HepG2 (cell line): ENCODE measurements around the gene PLXNB2. TPM values are rescaled to one million over a fixed set of nuclear protein-coding genes. Genes with fewer than 3 reads are reported as not detected.

ENCODE experiments used
- CTCF ChIP-seq: sonication (generic); formaldehyde crosslinking; IDR thresholded peaks from 2 replicates; pipeline ENCODE4 v1.5.0; 2020; ENCODE audit warnings: mild to moderate bottlenecking, missing genetic modification reagents, moderate library complexity
- DR1 ChIP-seq: sonication (generic); formaldehyde crosslinking; IDR thresholded peaks from 2 replicates; pipeline ENCODE4 v1.8.0; 2021; ENCODE audit warnings: mild to moderate bottlenecking, missing genetic modification reagents, inconsistent platforms
- HNF4A ChIP-seq: sonication (generic); formaldehyde crosslinking; IDR thresholded peaks from 2 replicates; pipeline ENCODE4 v1.4.0; 2020; ENCODE audit warnings: missing genetic modification reagents
- JUND ChIP-seq: sonication (generic); formaldehyde crosslinking; IDR thresholded peaks from 2 replicates; pipeline ENCODE4 v1.8.0; 2022; ENCODE audit warnings: mild to moderate bottlenecking, missing genetic modification reagents
- KDM2A ChIP-seq: sonication (generic); formaldehyde crosslinking; IDR thresholded peaks from 2 replicates; pipeline ENCODE4 v1.4.0; 2020; ENCODE audit warnings: low read depth, missing genetic modification reagents, borderline replicate concordance
- MEIS1 ChIP-seq: sonication (generic); formaldehyde crosslinking; IDR thresholded peaks from 2 replicates; pipeline ENCODE4 v1.9.0; 2021; ENCODE audit warnings: mild to moderate bottlenecking, missing genetic modification reagents, moderate library complexity, borderline replicate concordance
- NRL ChIP-seq: sonication (generic); formaldehyde crosslinking; IDR thresholded peaks from 2 replicates; pipeline ENCODE4 v1.5.0; 2020; ENCODE audit warnings: missing genetic modification reagents, mild to moderate bottlenecking, moderate library complexity, borderline replicate concordance
- PRDM10 ChIP-seq: sonication (generic); formaldehyde crosslinking; IDR thresholded peaks from 2 replicates; pipeline ENCODE4 v1.4.0; 2020; ENCODE audit warnings: low read depth, missing genetic modification reagents
- ZBTB10 ChIP-seq: sonication (generic); formaldehyde crosslinking; IDR thresholded peaks from 2 replicates; pipeline ENCODE4 v1.4.0; 2020; ENCODE audit warnings: missing genetic modification reagents, borderline replicate concordance
- ZBTB33 ChIP-seq: sonication (generic); formaldehyde crosslinking; IDR thresholded peaks from 2 replicates; pipeline ENCODE4 v1.4.0; 2020; ENCODE audit warnings: missing genetic modification reagents
- ZFY ChIP-seq: sonication (generic); formaldehyde crosslinking; IDR thresholded peaks from 2 replicates; pipeline ENCODE4 v1.4.0; 2020; ENCODE audit warnings: missing genetic modification reagents
- ZNF263 ChIP-seq: sonication (generic); formaldehyde crosslinking; IDR thresholded peaks from 2 replicates; pipeline ENCODE4 v1.4.0; 2020; ENCODE audit warnings: missing genetic modification reagents
- ZNF574 ChIP-seq: sonication (generic); formaldehyde crosslinking; IDR thresholded peaks from 2 replicates; pipeline ENCODE4 v1.4.0; 2020; ENCODE audit warnings: missing genetic modification reagents
- polyA plus RNA-seq, 8 experiments: library from polyadenylated mRNA; depleted of rRNA in 3 of 8; stranded (reverse) in 7 of 8; unstranded in 1 of 8; fragments of >200 nt; fragmentation: Illumina TruSeq in 4 of 8; extraction: Trizol in 4 of 8; gene quantifications; 2 replicates each; pipeline versions ENCODE4 v1.2.1 to v1.2.3, GENCODE V29; 2011 to 2016; ENCODE audit warnings: low read depth in 4 of 8, missing spikeins in 1 of 8, mixed read lengths in 1 of 8; ENCODE audit not compliant: insufficient read depth in 1 of 8
- total RNA-seq, 5 experiments: library from RNA; depleted of rRNA; stranded (reverse); fragments of >200 nt; fragmentation: Illumina TruSeq; extraction: Trizol; gene quantifications; 2 replicates each; pipeline ENCODE4 v1.2.3, GENCODE V29; 2016; ENCODE audit warnings: low read depth in 1 of 5

PLXNB2 gene
- total and polyA plus RNA-seq, 2 of the 13 experiments (the other 11 are each of a cell fraction or from before 2014, with no cell fraction given) = 32.6 to 68.9 TPM

- TF ChIP-seq PRDM10 (0 out of 2 replicates have a peak, but pooled peaks have one; percentile 54), DR1 (CRISPR knock-in tag) (no peak), ZFY (CRISPR knock-in tag) (peak; percentile 40; the same call in 1 of the 2 replicates), ZBTB33 (CRISPR knock-in tag) (peak; percentile 99), CTCF (CRISPR knock-in tag) (peak; percentile 90), ZBTB10 (CRISPR knock-in tag) (no peak), ZNF263 (0 out of 2 replicates have a peak, but pooled peaks have one; percentile 14), JUND (CRISPR knock-in tag) (0 out of 2 replicates have a peak, but pooled peaks have one; percentile 12), MEIS1 (CRISPR knock-in tag) (0 out of 2 replicates have a peak, but pooled peaks have one; percentile 12), ZNF574 (CRISPR knock-in tag) (peak; percentile 41), NRL (CRISPR knock-in tag) (peak; percentile 8; the same call in 1 of the 2 replicates), KDM2A (CRISPR knock-in tag) (0 out of 2 replicates have a peak, but pooled peaks have one; percentile 25), HNF4A (CRISPR knock-in tag) (peak; percentile 6; the same call in 1 of the 2 replicates)
Measured at GRCh38 chr22:50252082-50253045, 55.1 kb downstream of the PLXNB2 start (continued).
